NCI-H69 (cell line): ENCODE results near the gene IP6K3.

Experiments used
- DNase-seq: peaks from one replicate; lab custom pipeline; 2025; lab: John Stamatoyannopoulos, UW

IP6K3 gene

GRCh38 chr6:33689148-33689494 lies 57.6 kb downstream of the IP6K3 start:
- no peak for DNase-seq

DNA sequence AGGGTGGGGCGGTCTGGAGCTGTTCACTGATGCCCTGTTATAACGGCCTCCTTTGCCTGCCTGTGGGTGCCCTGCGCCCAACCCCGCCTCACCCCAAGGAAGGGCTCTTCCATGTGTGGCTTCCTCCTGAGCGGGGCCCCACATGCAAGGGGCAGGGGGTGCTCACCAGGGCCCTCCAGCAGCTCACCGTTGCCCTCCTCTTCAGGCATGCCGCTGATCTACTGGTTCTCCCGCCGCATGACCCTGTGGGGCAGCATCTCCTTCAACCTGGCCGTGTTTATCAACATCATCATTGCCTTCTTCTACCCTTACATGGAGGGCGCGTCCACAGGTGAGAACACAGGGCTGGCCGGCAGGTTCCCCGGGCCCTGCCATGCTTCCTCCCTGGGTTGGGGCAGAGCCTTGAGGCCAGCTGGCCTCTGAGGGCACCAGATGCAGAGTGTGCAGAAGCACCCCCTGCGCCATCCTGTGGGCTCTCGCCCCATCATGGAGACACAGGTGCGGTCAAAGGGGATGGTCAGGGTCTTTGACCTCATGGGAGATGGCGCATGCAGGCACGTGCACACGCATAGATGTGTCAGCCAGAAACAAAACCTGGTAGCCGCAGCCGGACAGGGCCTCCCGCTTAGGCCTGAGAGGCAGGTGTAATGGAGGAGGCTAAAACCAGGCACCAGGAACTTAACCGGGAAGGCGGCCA lies 58.1 kb downstream of the IP6K3 start:
- DNase-seq = no peak

GRCh38 chr6:33688006-33688405 lies 58.7 kb downstream of the IP6K3 start:
- no peak for DNase-seq

GRCh38 chr6:33686981-33687975 lies 59.4 kb downstream of the IP6K3 start:
- no peak for DNase-seq

DNA sequence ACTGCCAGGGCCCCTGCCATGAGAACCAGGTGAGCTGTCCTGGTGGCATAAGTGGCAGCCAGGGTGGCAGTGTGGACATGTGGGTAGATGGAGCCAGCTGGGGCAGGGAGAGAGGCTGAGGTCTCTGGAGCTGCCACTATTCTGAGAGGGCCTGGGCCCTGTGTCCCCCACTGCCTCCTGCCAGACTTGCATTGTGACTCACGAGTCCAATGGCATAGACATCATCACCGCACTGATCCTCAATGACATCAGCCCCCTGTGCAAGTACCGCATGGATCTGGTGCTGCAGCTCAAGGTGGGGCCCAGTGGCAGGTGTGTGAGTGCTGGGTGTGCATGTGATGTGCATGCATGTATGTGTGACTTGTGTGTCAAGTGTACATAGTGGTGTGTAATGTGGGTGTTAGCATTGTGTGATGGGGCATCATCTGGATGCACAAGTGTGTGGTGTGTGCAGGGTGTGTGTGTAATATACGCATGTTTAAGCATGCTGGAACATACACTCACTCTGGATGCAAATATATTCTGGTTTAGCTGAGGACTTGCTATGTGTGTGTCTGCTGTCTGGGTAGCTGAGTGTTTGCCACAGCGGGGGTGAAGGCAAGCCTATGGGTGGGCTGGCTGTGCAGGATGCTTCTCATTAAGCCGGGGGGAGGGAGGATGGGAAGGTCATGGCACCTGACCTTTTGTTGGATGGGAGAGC lies 60.3 kb downstream of the IP6K3 start:
- DNase-seq = no peak

- no peak for DNase-seq
Measured at GRCh38 chr6:33685411-33686224, 61.1 kb downstream of the IP6K3 start.

DNA sequence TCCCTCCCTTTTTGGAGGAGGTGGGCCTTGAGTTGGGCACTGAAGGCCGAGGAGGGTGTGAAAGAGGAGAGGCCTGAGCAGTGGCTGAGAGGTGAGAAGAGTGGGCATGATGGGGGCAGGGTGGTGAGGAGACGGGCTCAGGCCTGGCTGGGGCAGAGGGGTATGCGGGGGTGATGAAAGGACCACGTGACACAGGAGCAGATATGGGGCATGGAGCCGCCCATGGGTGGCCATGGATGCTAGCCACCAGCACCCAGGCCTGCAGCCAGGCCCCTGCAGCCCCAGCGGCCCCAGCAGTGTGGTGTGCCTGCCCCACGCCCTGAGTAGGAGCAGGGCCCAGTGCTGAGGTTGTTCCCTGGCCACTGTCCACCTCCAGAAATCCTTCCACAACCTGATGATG lies 61.7 kb downstream of the IP6K3 start:
- no peak for DNase-seq

DNA sequence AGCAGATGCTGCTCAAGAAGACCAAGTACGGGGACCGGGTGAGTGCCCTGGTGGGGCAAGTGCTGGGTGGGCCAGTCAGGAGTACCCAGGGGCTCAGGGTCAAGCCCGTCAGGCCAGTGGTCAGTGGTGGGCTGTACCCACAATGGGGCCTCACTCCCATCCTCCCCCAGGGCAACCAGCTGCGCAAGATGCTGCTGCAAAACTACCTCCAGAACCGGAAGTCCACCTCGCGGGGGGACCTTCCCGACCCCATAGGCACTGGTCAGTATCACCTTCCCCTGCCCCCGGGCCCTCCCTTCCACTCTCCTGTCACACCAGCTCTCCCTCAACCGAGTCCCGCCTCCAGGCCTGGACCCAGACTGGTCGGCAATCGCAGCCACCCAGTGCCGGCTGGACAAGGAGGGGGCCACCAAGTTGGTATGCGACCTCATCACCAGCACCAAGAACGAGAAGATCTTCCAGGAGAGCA lies 62.2 kb downstream of the IP6K3 start:
- no peak for DNase-seq

GRCh38 chr6:33683576-33684427 lies 62.9 kb downstream of the IP6K3 start:
- DNase-seq = no peak

DNA sequence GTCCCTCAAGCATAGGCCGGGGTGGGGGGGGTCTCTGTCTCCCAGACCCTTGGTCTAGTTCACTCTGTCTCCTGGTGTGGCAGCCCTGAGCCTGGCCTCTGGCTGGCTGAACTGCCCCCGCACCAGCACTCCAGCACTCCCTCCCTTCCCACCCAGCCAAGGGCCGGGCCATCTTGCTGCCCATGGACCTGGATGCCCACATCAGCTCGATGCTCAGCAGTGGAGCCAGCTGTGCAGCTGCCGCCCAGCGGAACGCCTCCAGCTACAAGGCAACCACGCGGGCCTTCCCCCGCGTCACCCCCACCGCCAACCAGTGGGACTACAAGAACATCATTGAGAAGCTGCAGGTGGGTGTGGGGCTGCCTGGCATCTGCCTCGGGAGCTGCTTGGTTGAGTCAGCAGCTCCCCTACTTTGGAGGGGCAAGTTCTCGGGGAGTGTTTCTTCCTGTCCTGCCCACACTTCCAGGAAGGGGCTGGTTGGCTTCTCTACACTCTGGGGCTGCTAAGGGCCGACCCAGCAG lies 63.6 kb downstream of the IP6K3 start:
- no peak for DNase-seq

- DNase-seq = no peak
Measured at GRCh38 chr6:33682341-33682740, 64.4 kb downstream of the IP6K3 start.

DNA sequence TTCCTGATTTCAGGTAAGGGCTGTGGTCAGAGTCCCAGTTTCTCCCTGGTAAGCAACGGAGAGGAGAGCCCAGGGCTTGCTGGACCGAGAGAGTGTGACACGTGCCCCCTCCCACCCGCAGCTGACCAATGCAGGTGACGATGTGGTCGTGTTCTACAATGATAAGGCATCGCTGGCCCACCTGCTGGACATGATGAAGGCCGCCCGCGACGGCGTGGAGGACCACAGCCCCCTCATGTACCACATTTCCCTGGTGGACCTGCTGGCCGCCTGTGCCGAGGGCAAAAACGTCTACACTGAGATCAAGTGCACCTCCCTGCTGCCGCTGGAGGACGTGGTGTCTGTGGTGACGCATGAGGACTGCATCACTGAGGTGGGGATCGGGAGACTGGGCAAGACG lies 66.9 kb downstream of the IP6K3 start:
- DNase-seq = no peak

DNA sequence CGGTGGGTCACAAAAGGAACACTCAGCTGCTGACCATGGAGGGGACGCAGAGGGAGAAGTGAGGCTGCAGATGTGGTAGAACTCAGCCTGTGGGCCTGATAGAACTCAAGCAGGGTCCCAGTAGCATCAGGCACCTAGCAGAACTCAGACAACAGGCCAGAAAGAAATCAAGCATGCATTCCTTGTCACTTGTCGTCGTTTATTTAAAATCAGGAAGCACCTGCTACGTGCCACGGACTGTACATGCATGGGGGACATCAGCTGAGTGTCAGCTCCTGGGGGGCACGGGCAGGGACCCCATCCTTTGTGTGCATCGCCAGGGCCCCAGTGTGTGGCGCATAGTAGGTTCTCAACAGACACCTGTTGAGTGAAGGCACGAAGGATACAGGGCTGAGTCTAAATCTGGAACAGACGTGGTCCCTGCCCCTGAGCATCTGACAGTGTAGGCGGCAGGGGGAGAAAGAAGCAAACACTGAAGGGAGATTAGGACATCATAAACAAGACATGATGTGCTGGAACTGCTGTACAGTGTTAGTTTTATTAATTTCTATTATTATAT lies 67.7 kb downstream of the IP6K3 start:
- DNase-seq = no peak

DNA sequence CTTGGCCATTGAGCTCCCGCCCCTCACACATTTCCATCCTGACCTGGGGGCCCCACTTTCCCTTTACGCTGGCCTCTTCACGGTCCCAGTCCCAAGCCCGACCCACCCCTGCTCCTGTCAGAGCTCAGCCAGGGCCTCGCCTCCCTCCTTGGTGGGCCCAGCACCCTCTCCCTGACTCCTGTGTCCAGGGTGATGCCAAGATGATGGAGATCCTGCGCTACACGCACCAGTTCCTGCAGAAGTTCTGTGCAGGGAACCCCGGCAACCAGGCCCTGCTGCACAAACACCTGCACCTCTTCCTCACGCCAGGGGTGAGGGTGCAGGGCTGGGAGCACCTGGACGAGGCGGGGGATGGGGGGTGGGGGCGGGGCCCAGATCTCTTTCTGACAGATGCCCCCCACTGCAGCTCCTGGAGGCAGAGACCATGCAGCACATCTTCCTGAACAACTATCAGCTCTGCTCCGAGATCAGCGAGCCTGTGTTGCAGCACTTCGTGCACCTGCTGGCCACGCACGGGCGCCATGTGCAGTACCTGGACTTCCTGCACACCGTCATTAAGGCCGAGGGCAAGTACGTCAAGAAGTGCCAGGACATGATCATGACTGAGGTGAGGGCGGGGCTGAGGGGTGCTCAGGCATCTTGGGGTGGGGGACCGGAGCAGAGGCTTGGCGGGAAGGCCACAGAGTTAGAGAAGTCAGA lies 68.3 kb downstream of the IP6K3 start:
- DNase-seq = no peak

- no peak for DNase-seq
Measured at GRCh38 chr6:33677689-33678088, 69.0 kb downstream of the IP6K3 start.

DNA sequence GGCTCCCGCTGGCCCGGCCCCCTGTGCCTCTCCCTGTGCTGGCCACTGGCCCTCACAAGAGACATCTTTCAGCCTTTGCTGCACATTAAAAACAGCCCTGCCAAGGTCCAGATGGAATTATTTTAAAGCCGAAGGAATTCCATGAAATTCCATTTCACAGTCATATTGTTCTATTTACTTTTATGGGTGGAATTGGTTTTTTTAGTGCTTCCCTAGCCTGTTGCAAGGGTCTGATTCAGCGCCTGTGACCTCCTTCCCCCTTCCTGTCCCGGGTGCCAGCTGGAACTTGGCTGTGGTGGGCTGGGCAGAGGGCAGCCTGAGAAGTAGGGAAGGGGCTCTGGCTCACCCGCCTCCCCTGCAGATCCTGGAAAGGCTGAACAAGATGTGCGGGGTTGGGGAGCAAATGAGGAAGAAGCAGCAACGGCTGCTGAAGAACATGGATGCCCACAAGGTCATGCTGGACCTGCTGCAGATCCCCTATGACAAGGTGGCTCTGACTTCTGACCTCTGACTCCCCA lies 69.5 kb downstream of the IP6K3 start:
- no peak for DNase-seq

GRCh38 chr6:33676416-33677142 lies 70.1 kb downstream of the IP6K3 start:
- no peak for DNase-seq

DNA sequence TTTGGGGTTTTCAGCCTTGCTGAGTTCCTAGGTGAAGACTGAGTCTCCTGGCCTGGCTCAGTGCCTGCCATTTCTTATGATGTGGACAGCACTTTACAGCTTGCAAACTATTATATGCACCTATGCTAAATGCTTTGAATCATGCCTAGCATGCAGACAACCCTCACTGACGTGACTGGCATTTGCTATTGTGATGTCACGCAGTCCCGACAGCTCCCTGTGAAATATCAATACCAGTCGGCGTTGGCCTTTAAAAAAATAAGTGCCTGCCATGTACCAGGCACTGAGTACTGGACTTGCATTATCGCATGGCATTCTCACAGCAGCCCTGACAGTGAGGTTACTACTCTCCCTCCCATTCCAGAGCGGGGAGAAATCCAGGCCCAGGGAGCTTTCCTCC lies 70.7 kb downstream of the IP6K3 start:
- no peak for DNase-seq

DNA sequence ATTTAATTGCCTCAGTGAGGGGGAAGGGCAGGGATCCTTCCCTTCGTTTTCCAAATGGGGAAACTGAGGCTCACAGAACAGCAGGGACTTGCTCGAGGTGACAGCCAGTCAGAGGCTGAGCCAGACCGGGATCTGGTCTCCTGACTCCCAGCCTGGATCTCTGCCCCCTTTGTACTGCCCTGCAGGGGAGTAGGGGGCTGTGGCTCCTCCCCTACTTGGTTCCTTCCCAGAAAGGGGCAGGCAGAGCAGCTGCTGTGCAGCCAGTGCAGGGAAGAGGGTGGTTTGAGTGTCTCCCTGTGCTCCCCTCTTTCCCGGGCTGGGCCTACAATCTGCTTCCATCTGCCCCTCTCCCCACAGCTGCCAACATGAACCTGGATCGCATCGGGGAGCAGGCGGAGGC lies 72.9 kb downstream of the IP6K3 start:
- no peak for DNase-seq
